GM23338 (cell line): ENCODE measurements around the gene CDC42BPB. TPM values are rescaled to one million over a fixed set of nuclear protein-coding genes. Genes with fewer than 3 reads are reported as not detected.

Experiments used
- ATAC-seq: fragments of 200-7000 bp; cut with Tn5 transposase; 3 replicates; pipeline ENCODE4 v1.9.1; 2020
- DNase-seq: peaks from one replicate; pipeline ENCODE4 v3.0.0-alpha.2; 2015; ENCODE audit warnings: low spot score
- H2AFZ ChIP-seq: fragments of 200-600 bp; sonication (generic); 2 replicates; pipeline ENCODE4 v1.8.0; 2016; ENCODE audit warnings: antibody characterized with exemption, mild to moderate bottlenecking, moderate library complexity
- H3F3A ChIP-seq: fragments of 200-600 bp; sonication (generic); replicated peaks from 2 replicates; pipeline ENCODE4 v1.8.0; 2017; ENCODE audit warnings: antibody characterized with exemption, mixed run types, low read depth
- H3K27ac ChIP-seq: fragments of 200-600 bp; sonication (generic); 2 replicates; pipeline ENCODE4 v1.6.1; 2016; ENCODE audit warnings: low read depth
- H3K27me3 ChIP-seq: fragments of 200-600 bp; sonication (generic); 2 replicates; pipeline ENCODE4 v1.8.0; 2016; ENCODE audit warnings: mild to moderate bottlenecking, mixed run types, moderate library complexity; ENCODE audit not compliant: insufficient read depth
- H3K36me3 ChIP-seq: fragments of 200-600 bp; sonication (generic); 2 replicates; pipeline ENCODE4 v1.8.0; 2016; ENCODE audit warnings: mild to moderate bottlenecking; ENCODE audit not compliant: insufficient read depth
- H3K4me1 ChIP-seq: fragments of 200-600 bp; sonication (generic); 2 replicates; pipeline ENCODE4 v1.8.0; 2016; ENCODE audit warnings: mild to moderate bottlenecking, moderate library complexity; ENCODE audit not compliant: insufficient read depth
- H3K4me2 ChIP-seq: fragments of 200-600 bp; sonication (generic); 2 replicates; pipeline ENCODE4 v1.7.1; 2017; ENCODE audit warnings: mixed run types
- H3K4me3 ChIP-seq: fragments of 200-600 bp; sonication (generic); 2 replicates; pipeline ENCODE4 v1.6.1; 2016; ENCODE audit warnings: mixed run types
- H3K79me2 ChIP-seq: fragments of 200-600 bp; sonication (generic); replicated peaks from 2 replicates; pipeline ENCODE4 v1.8.0; 2017; ENCODE audit warnings: mild to moderate bottlenecking; ENCODE audit not compliant: insufficient read depth
- H3K9me2 ChIP-seq: fragments of 200-600 bp; sonication (generic); 2 replicates; pipeline ENCODE4 v1.8.0; 2017; ENCODE audit not compliant: insufficient read depth
- H4K20me1 ChIP-seq: fragments of 200-600 bp; sonication (generic); replicated peaks from 2 replicates; pipeline ENCODE4 v1.8.0; 2017; ENCODE audit warnings: mild to moderate bottlenecking; ENCODE audit not compliant: insufficient read depth
- H3K27ac Mint-ChIP-seq: 2 replicates; pipeline ENCODE4 v1.8.0; 2020; ENCODE audit warnings: inconsistent platforms, mild to moderate bottlenecking, moderate library complexity, mixed read lengths
- H3K27me3 Mint-ChIP-seq: 3 replicates; pipeline ENCODE4 v1.8.0; 2022; ENCODE audit warnings: low read depth, mild to moderate bottlenecking, moderate library complexity, mixed read lengths, inconsistent platforms; ENCODE audit not compliant: insufficient read depth, poor library complexity
- H3K36me3 Mint-ChIP-seq: 3 replicates; pipeline ENCODE4 v1.8.0; 2021; ENCODE audit warnings: low read depth, mild to moderate bottlenecking, inconsistent platforms, moderate library complexity, mixed read lengths
- H3K4me1 Mint-ChIP-seq: 3 replicates; pipeline ENCODE4 v1.8.0; 2020; ENCODE audit warnings: mild to moderate bottlenecking, inconsistent platforms, mixed read lengths
- H3K4me3 Mint-ChIP-seq: 3 replicates; pipeline ENCODE4 v1.8.0; 2021; ENCODE audit warnings: moderate library complexity, mild to moderate bottlenecking, inconsistent platforms, mixed read lengths
- H3K9me3 Mint-ChIP-seq: 3 replicates; pipeline ENCODE4 v1.8.0; 2020; ENCODE audit warnings: moderate library complexity, mild to moderate bottlenecking, inconsistent platforms, mixed read lengths
- EZH2phosphoT487 ChIP-seq: fragments of 200-600 bp; sonication (generic); IDR thresholded peaks from one replicate; pipeline ENCODE4 v1.8.1; 2018; ENCODE audit warnings: antibody characterized with exemption; ENCODE audit not compliant: unreplicated experiment
- JUNB ChIP-seq: IDR thresholded peaks from one replicate; pipeline ENCODE4 v1.6.1; 2016; ENCODE audit warnings: antibody characterized with exemption; ENCODE audit not compliant: unreplicated experiment
- NANOG ChIP-seq: IDR thresholded peaks from 2 replicates; pipeline ENCODE4 v1.6.1; 2016; ENCODE audit warnings: antibody characterized with exemption, borderline replicate concordance
- STAT1 ChIP-seq: IDR thresholded peaks from one replicate; pipeline ENCODE4 v1.6.1; 2016; ENCODE audit warnings: antibody characterized with exemption; ENCODE audit not compliant: unreplicated experiment
- ZNF114 ChIP-seq: fragments of 250-450 bp; sonication (Bioruptor Pico); IDR thresholded peaks from 2 replicates; pipeline ENCODE4 v1.5.0; 2020; ENCODE audit warnings: mild to moderate bottlenecking, moderate library complexity
- ZNF331 ChIP-seq: fragments of 250-450 bp; sonication (Bioruptor Pico); IDR thresholded peaks from 2 replicates; pipeline ENCODE4 v1.5.0; 2020; ENCODE audit warnings: low read depth, mild to moderate bottlenecking, moderate library complexity
- polyA plus RNA-seq: library from polyadenylated mRNA; unstranded; fragments of >200 nt; fragmentation: Nextera tagmentation; extraction: Ambion mirVana; gene quantifications from 2 replicates; pipeline ENCODE4 v1.2.1, GENCODE V29; 2016
- total RNA-seq: library from RNA; depleted of rRNA; stranded (reverse); fragments of >200 nt; shearing (Covaris generic); gene quantifications from 2 replicates; pipeline ENCODE4 v1.2.3, GENCODE V29; 2014
- TF ChIP-seq, protein P1 (sequence below): IDR thresholded peaks from one replicate; pipeline ENCODE4 v1.6.1; 2018; ENCODE audit warnings: antibody characterized with exemption; ENCODE audit not compliant: unreplicated experiment
- TF ChIP-seq, protein P2 (sequence below): fragments of 250-450 bp; sonication (Bioruptor Pico); IDR thresholded peaks from 2 replicates; pipeline ENCODE4 v1.5.0; 2020; ENCODE audit warnings: mild to moderate bottlenecking, moderate library complexity

Gene CDC42BPB
- total and polyA plus RNA-seq, 2 experiments from 2014 or later, result 12.3 to 127 TPM

DNA sequence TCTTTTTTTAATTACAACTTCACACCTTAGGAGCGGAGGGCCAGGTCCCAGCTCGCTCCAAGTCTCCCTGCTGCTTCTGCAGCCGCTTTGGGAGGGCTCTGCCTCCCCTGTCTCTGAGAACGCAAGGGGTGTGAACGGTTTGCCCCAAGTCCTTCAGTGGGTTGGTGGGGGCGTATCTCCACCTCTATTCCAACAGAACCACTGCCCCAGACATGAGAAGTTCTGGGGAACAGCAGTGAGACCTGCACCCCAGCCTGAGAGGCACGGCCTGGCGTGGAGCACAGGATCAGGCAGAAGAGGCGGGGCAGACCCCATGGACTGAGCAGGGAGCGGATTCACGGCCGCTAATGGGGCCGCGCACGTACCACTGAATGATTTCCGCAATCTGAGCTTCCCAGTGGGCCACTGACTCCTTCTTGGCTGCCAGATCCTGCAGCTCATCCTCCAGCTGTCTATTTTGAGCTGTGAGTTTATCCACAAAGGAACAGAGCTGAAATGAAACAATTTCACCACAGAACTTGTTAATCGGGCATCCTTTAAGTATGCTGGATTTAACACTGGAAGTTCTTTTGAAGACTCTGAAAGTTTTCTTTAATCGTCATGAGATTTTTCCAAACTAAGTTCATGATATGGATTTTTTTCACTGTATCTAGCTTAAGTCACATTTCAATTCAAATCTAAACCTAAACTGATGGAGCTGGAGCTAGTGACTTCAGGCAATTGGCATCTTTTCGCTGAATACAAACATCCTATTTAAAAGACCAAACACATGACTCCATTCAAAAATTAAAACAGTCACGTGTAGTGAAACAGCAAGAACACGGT lies 90.5 kb downstream of the CDC42BPB start:
- Mint-ChIP-seq H3K27me3 (peaks cover 5% of the 10 kb centered on the region), H3K4me3 (no peak overlapping the region), H3K36me3 (peaks cover 80% of the 10 kb centered on the region), H3K9me3 (no peaks in the 10 kb centered on the region), H3K4me1 (no peaks in the 10 kb centered on the region), H3K27ac (no peak overlapping the region)
- ATAC-seq, result no peak
- Histone ChIP-seq H3F3A (0 out of 2 replicates have a peak, but pooled peaks cover 9% of the 10 kb centered on the region), H3K27ac (no peak overlapping the region), H3K4me2 (no peak overlapping the region), H3K79me2 (no peaks in the 10 kb centered on the region), H3K4me1 (no peaks in the 10 kb centered on the region), H2AFZ (no peak overlapping the region), H3K27me3 (no peaks in the 10 kb centered on the region), H4K20me1 (no peaks in the 10 kb centered on the region; the same call in 1 of the 2 replicates), H3K4me3 (no peak overlapping the region), H3K36me3 (peaks cover 53% of the 10 kb centered on the region), H3K9me2 (no peaks in the 10 kb centered on the region)
- TF ChIP-seq ZNF331 (CRISPR knock-in tag), result no peak
- TF ChIP-seq, protein P1, sequence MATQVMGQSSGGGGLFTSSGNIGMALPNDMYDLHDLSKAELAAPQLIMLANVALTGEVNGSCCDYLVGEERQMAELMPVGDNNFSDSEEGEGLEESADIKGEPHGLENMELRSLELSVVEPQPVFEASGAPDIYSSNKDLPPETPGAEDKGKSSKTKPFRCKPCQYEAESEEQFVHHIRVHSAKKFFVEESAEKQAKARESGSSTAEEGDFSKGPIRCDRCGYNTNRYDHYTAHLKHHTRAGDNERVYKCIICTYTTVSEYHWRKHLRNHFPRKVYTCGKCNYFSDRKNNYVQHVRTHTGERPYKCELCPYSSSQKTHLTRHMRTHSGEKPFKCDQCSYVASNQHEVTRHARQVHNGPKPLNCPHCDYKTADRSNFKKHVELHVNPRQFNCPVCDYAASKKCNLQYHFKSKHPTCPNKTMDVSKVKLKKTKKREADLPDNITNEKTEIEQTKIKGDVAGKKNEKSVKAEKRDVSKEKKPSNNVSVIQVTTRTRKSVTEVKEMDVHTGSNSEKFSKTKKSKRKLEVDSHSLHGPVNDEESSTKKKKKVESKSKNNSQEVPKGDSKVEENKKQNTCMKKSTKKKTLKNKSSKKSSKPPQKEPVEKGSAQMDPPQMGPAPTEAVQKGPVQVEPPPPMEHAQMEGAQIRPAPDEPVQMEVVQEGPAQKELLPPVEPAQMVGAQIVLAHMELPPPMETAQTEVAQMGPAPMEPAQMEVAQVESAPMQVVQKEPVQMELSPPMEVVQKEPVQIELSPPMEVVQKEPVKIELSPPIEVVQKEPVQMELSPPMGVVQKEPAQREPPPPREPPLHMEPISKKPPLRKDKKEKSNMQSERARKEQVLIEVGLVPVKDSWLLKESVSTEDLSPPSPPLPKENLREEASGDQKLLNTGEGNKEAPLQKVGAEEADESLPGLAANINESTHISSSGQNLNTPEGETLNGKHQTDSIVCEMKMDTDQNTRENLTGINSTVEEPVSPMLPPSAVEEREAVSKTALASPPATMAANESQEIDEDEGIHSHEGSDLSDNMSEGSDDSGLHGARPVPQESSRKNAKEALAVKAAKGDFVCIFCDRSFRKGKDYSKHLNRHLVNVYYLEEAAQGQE, result no peak
- no peak for DNase-seq

DNA sequence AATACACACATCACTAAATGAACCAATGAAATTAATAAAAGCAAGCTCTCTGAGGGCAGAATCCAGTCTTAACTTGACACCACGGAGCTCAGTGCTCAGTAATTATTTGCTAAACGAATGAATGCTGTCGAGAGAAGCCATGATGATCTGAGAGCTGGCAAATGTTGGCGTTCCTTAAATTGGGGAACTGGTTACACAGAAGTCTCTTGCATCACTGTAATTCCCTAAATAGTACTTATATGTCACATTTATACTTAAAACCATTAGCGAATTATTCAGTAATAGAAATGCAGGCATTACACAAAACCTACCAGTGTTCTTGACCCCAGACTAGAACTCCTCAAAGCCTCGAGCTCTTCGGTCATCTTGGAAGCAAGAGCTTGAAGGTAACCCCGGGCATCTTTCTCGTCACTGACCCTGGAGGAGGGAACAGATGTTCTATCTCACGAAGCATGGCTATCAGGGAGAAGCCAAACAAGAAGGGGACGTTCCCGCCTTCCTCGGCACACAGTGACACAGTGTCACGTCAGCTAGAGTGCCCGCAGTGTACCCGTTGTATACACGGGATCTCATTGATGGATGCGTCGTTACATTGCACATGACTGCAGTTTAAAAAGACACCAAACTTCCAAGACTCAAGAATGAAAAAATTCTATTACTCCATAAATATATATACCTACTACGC lies 91.2 kb downstream of the CDC42BPB start:
- no peaks in the 10 kb centered on the region for H3K9me3 Mint-ChIP-seq
- H4K20me1 ChIP-seq, result no peaks in the 10 kb centered on the region; the same call in 1 of the 2 replicates
- H3K27ac Mint-ChIP-seq, result no peak overlapping the region
- no peak overlapping the region for H2AFZ ChIP-seq
- H3K4me1 ChIP-seq, result no peaks in the 10 kb centered on the region
- no peak overlapping the region for H3K4me3 Mint-ChIP-seq
- H3F3A ChIP-seq, result 0 out of 2 replicates have a peak, but pooled peaks cover 4% of the 10 kb centered on the region
- peaks cover 2% of the 10 kb centered on the region for H3K27me3 Mint-ChIP-seq
- DNase-seq (no peak), ATAC-seq (no peak)
- H3K4me2 ChIP-seq, result no peak overlapping the region
- peaks cover 46% of the 10 kb centered on the region for H3K36me3 ChIP-seq
- no peak overlapping the region for H3K4me3 ChIP-seq
- H3K27ac ChIP-seq, result no peak overlapping the region
- H3K36me3 Mint-ChIP-seq, result peaks cover 78% of the 10 kb centered on the region
- no peaks in the 10 kb centered on the region for H3K79me2 ChIP-seq
- H3K4me1 Mint-ChIP-seq, result no peaks in the 10 kb centered on the region
- no peaks in the 10 kb centered on the region for H3K9me2 ChIP-seq
- H3K27me3 ChIP-seq, result no peaks in the 10 kb centered on the region
- TF ChIP-seq JUNB (no peak), EZH2phosphoT487 (no peak), STAT1 (no peak), ZNF114 (no peak), ZNF331 (CRISPR knock-in tag) (no peak), NANOG (no peak)
- TF ChIP-seq, protein P2, sequence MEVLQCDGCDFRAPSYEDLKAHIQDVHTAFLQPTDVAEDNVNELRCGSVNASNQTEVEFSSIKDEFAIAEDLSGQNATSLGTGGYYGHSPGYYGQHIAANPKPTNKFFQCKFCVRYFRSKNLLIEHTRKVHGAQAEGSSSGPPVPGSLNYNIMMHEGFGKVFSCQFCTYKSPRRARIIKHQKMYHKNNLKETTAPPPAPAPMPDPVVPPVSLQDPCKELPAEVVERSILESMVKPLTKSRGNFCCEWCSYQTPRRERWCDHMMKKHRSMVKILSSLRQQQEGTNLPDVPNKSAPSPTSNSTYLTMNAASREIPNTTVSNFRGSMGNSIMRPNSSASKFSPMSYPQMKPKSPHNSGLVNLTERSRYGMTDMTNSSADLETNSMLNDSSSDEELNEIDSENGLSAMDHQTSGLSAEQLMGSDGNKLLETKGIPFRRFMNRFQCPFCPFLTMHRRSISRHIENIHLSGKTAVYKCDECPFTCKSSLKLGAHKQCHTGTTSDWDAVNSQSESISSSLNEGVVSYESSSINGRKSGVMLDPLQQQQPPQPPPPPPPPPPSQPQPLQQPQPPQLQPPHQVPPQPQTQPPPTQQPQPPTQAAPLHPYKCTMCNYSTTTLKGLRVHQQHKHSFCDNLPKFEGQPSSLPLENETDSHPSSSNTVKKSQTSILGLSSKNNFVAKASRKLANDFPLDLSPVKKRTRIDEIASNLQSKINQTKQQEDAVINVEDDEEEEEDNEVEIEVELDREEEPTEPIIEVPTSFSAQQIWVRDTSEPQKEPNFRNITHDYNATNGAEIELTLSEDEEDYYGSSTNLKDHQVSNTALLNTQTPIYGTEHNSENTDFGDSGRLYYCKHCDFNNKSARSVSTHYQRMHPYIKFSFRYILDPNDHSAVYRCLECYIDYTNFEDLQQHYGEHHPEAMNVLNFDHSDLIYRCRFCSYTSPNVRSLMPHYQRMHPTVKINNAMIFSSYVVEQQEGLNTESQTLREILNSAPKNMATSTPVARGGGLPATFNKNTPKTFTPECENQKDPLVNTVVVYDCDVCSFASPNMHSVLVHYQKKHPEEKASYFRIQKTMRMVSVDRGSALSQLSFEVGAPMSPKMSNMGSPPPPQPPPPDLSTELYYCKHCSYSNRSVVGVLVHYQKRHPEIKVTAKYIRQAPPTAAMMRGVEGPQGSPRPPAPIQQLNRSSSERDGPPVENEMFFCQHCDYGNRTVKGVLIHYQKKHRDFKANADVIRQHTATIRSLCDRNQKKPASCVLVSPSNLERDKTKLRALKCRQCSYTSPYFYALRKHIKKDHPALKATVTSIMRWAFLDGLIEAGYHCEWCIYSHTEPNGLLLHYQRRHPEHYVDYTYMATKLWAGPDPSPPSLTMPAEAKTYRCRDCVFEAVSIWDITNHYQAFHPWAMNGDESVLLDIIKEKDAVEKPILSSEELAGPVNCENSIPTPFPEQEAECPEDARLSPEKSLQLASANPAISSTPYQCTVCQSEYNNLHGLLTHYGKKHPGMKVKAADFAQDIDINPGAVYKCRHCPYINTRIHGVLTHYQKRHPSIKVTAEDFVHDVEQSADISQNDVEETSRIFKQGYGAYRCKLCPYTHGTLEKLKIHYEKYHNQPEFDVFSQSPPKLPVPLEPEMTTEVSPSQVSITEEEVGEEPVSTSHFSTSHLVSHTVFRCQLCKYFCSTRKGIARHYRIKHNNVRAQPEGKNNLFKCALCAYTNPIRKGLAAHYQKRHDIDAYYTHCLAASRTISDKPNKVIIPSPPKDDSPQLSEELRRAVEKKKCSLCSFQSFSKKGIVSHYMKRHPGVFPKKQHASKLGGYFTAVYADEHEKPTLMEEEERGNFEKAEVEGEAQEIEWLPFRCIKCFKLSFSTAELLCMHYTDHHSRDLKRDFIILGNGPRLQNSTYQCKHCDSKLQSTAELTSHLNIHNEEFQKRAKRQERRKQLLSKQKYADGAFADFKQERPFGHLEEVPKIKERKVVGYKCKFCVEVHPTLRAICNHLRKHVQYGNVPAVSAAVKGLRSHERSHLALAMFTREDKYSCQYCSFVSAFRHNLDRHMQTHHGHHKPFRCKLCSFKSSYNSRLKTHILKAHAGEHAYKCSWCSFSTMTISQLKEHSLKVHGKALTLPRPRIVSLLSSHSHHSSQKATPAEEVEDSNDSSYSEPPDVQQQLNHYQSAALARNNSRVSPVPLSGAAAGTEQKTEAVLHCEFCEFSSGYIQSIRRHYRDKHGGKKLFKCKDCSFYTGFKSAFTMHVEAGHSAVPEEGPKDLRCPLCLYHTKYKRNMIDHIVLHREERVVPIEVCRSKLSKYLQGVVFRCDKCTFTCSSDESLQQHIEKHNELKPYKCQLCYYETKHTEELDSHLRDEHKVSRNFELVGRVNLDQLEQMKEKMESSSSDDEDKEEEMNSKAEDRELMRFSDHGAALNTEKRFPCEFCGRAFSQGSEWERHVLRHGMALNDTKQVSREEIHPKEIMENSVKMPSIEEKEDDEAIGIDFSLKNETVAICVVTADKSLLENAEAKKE (CRISPR knock-in tag), result no peak
